Thyroid gland (tissue), 4 donors: Measurements from ENCODE around the gene KIF1B.

Experiments used
- POLR2A ChIP-seq, 2 donors: fragments of 450-650 bp; IDR thresholded peaks; one replicate each; pipeline ENCODE4 v1.6.1; 2017; ENCODE audit warnings: antibody characterized with exemption in 2 of 2, mild to moderate bottlenecking in 2 of 2, moderate library complexity in 1 of 2
- TF ChIP-seq, protein P1 (sequence below), 6 experiments: fragments of 200-600 bp in 3 of 6; fragments of 450-650 bp in 3 of 6; sonication (generic) in 3 of 6; IDR thresholded peaks; one replicate each; pipeline ENCODE4 v1.5.1; 2016 to 2019; ENCODE audit warnings: antibody characterized with exemption in 6 of 6, mild to moderate bottlenecking in 2 of 6, inconsistent platforms in 1 of 6, moderate library complexity in 1 of 6

GRCh38 chr1:10265900-10266299, 55.5 kb downstream of the KIF1B start:
- TF ChIP-seq POLR2A (IDR thresholded peaks at IDR 0.05), result no peak
- TF ChIP-seq, protein P1, sequence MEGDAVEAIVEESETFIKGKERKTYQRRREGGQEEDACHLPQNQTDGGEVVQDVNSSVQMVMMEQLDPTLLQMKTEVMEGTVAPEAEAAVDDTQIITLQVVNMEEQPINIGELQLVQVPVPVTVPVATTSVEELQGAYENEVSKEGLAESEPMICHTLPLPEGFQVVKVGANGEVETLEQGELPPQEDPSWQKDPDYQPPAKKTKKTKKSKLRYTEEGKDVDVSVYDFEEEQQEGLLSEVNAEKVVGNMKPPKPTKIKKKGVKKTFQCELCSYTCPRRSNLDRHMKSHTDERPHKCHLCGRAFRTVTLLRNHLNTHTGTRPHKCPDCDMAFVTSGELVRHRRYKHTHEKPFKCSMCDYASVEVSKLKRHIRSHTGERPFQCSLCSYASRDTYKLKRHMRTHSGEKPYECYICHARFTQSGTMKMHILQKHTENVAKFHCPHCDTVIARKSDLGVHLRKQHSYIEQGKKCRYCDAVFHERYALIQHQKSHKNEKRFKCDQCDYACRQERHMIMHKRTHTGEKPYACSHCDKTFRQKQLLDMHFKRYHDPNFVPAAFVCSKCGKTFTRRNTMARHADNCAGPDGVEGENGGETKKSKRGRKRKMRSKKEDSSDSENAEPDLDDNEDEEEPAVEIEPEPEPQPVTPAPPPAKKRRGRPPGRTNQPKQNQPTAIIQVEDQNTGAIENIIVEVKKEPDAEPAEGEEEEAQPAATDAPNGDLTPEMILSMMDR (IDR thresholded peaks at IDR 0.05), result no peak
